IMR-90 (cell line): ENCODE measurements around the gene MYL11. TPM values are rescaled to one million over a fixed set of nuclear protein-coding genes. Genes with fewer than 3 reads are reported as not detected.

Experiments used
- ATAC-seq: fragments of 200-7000 bp; cut with Tn5 transposase; 2 replicates; pipeline ENCODE4 v1.9.1; 2020; ENCODE audit warnings: low read depth, mild to moderate bottlenecking, moderate library complexity
- BruUV-seq: library from RNA; stranded (reverse); fragments of 400-500 nt; replicated peaks from 2 replicates; lab custom pipeline; 2021; lab: Mats Ljungman, UMichigan
- CTCF ChIA-PET: fragments of 300-600 bp; formaldehyde crosslinking; extraction: SDS; loops from one replicate; lab custom pipeline; 2021; ENCODE audit warnings: antibody characterized with exemption; lab: Yijun Ruan, JAX
- POLR2A ChIA-PET: fragments of 300-600 bp; sonication (Branson Sonifier 250); formaldehyde crosslinking; loops from one replicate; lab custom pipeline; 2022; ENCODE audit warnings: antibody characterized with exemption; ENCODE audit not compliant: unreplicated experiment; lab: Charles Lee
- DNase-seq: peaks from one replicate; pipeline ENCODE4 v3.0.0; 2013
- H2AFZ ChIP-seq: replicated peaks from 2 replicates; pipeline ENCODE3; 2013; ENCODE audit warnings: low read length, mild to moderate bottlenecking; ENCODE audit not compliant: poor library complexity
- H2AK5ac ChIP-seq: 2 replicates; pipeline ENCODE4 v1.6.1; 2013; ENCODE audit warnings: low read depth, low read length, inconsistent platforms
- H2AK9ac ChIP-seq: replicated peaks from 2 replicates; pipeline ENCODE3; 2013; ENCODE audit warnings: mild to moderate bottlenecking, low read depth, low read length, moderate library complexity; ENCODE audit not compliant: poor library complexity
- H2BK120ac ChIP-seq: 2 replicates; pipeline ENCODE4 v1.6.1; 2013; ENCODE audit warnings: low read depth, low read length, inconsistent platforms
- H2BK15ac ChIP-seq: 3 replicates; pipeline ENCODE4 v1.6.1; 2013; ENCODE audit warnings: low read depth, low read length, inconsistent platforms
- H2BK20ac ChIP-seq: 2 replicates; pipeline ENCODE4 v1.6.1; 2013; ENCODE audit warnings: low read depth, mild to moderate bottlenecking, inconsistent platforms, low read length, moderate library complexity
- H2BK5ac ChIP-seq: 2 replicates; pipeline ENCODE4 v1.6.1; 2013; ENCODE audit warnings: mild to moderate bottlenecking, low read depth, low read length, inconsistent platforms; ENCODE audit not compliant: poor library complexity, severe bottlenecking
- H3K14ac ChIP-seq: replicated peaks from 2 replicates; pipeline ENCODE4 v1.6.1; 2013; ENCODE audit warnings: low read depth, low read length, inconsistent platforms
- H3K18ac ChIP-seq: 2 replicates; pipeline ENCODE4 v1.6.1; 2013; ENCODE audit warnings: low read depth, low read length, control low read depth
- H3K23ac ChIP-seq: 2 replicates; pipeline ENCODE4 v1.6.1; 2013; ENCODE audit warnings: low read depth, low read length, inconsistent platforms
- H3K27ac ChIP-seq: 2 replicates; pipeline ENCODE4 v1.5.1; 2013; ENCODE audit warnings: mild to moderate bottlenecking, control low read depth, low read length; ENCODE audit not compliant: insufficient read depth
- H3K27me3 ChIP-seq: 2 replicates; pipeline ENCODE4 v1.6.1; 2013; ENCODE audit warnings: low read length; ENCODE audit not compliant: control insufficient read depth, insufficient read depth
- H3K36me3 ChIP-seq: 2 replicates; pipeline ENCODE4 v1.6.1; 2013; ENCODE audit warnings: low read length, mixed read lengths; ENCODE audit not compliant: control insufficient read depth, insufficient read depth
- H3K4ac ChIP-seq: 2 replicates; pipeline ENCODE4 v1.6.1; 2013; ENCODE audit warnings: low read depth, low read length, inconsistent platforms
- H3K4me1 ChIP-seq: 2 replicates; pipeline ENCODE4 v1.6.1; 2013; ENCODE audit warnings: low read length, mixed read lengths; ENCODE audit not compliant: control insufficient read depth, insufficient read depth
- H3K4me2 ChIP-seq: 2 replicates; pipeline ENCODE4 v1.6.1; 2013; ENCODE audit warnings: low read depth, mild to moderate bottlenecking, control low read depth, low read length, moderate library complexity
- H3K4me3 ChIP-seq: 2 replicates; pipeline ENCODE4 v1.5.1; 2013; ENCODE audit warnings: low read depth, mild to moderate bottlenecking, control low read depth, low read length, moderate library complexity; ENCODE audit not compliant: insufficient read depth
- H3K56ac ChIP-seq: 2 replicates; pipeline ENCODE4 v1.6.1; 2013; ENCODE audit warnings: low read length, inconsistent platforms; ENCODE audit not compliant: insufficient read depth; ENCODE audit errors: extremely low read depth
- H3K79me1 ChIP-seq, 2 experiments: 2 replicates each; pipeline ENCODE4 v1.6.1; 2013; ENCODE audit warnings: low read length in 2 of 2, inconsistent platforms in 1 of 2, low read depth in 1 of 2
- H3K9ac ChIP-seq: 2 replicates; pipeline ENCODE4 v1.6.1; 2013; ENCODE audit warnings: low read depth, low read length, control low read depth
- H3K9me1 ChIP-seq: 2 replicates; pipeline ENCODE4 v1.6.1; 2013; ENCODE audit warnings: low read length, inconsistent platforms; ENCODE audit not compliant: insufficient read depth
- H3K9me3 ChIP-seq: 2 replicates; pipeline ENCODE4 v1.6.1; 2013; ENCODE audit warnings: low read length; ENCODE audit not compliant: control insufficient read depth, insufficient read depth
- H4K20me1 ChIP-seq: 2 replicates; pipeline ENCODE4 v1.6.1; 2013; ENCODE audit warnings: low read length, inconsistent platforms; ENCODE audit not compliant: insufficient read depth
- H4K5ac ChIP-seq: 2 replicates; pipeline ENCODE4 v1.6.1; 2013; ENCODE audit warnings: mild to moderate bottlenecking, low read depth, low read length, control low read depth
- H4K8ac ChIP-seq, 2 experiments: 2 replicates each; pipeline ENCODE4 v1.6.1; 2013; ENCODE audit warnings: low read depth in 2 of 2, low read length in 2 of 2, control low read depth in 1 of 2, inconsistent platforms in 1 of 2
- H4K91ac ChIP-seq: 2 replicates; pipeline ENCODE4 v1.6.1; 2013; ENCODE audit warnings: low read depth, low read length, inconsistent platforms; ENCODE audit not compliant: insufficient read depth
- BHLHE40 ChIP-seq: fragments of 150-350 bp; IDR thresholded peaks from 2 replicates; pipeline ENCODE4 v1.6.1; 2016; ENCODE audit warnings: mild to moderate bottlenecking, low read depth, low read length
- CHD1 ChIP-seq: IDR thresholded peaks from 2 replicates; pipeline ENCODE4 v1.6.1; 2012; ENCODE audit warnings: low read depth, low read length, improper control_type of control experiment
- FOS ChIP-seq: fragments of 150-350 bp; IDR thresholded peaks from 2 replicates; pipeline ENCODE4 v1.6.1; 2016; ENCODE audit warnings: low read depth, low read length
- MAFK ChIP-seq: IDR thresholded peaks from 2 replicates; pipeline ENCODE4 v1.6.1; 2012; ENCODE audit warnings: low read depth, low read length, improper control_type of control experiment
- MAZ ChIP-seq: IDR thresholded peaks from 2 replicates; pipeline ENCODE4 v1.6.1; 2012; ENCODE audit warnings: low read depth, mild to moderate bottlenecking, low read length, improper control_type of control experiment, moderate library complexity, borderline replicate concordance
- RAD21 ChIP-seq: IDR thresholded peaks from 2 replicates; pipeline ENCODE4 v1.6.1; 2012; ENCODE audit warnings: low read length, improper control_type of control experiment
- RFX5 ChIP-seq: IDR thresholded peaks from 2 replicates; pipeline ENCODE4 v1.8.0; 2012; ENCODE audit warnings: low read depth, mild to moderate bottlenecking, low read length, moderate library complexity
- WGBS, 2 experiments: methylation state at CpG; one replicate each; pipeline versions ENCODE4 v1.1.5 to v1.1.7; 2013; ENCODE audit warnings: missing lambda C conversion rate in 2 of 2; ENCODE audit not compliant: insufficient read length in 1 of 2; ENCODE audit errors: extremely low coverage in 2 of 2; 5-methylcytosine and 5-hydroxymethylcytosine counted together
- dilution Hi-C: fragments of 300-500 bp; cut with HindIII; formaldehyde crosslinking; loops from one replicate; pipeline ENCODE4 v1.14.3; 2018; ENCODE audit warnings: low sequenced_read_pairs; ENCODE audit not compliant: unreplicated experiment
- in situ Hi-C: fragments of 300-500 bp; cut with MboI; formaldehyde crosslinking; loops from 3 replicates; pipeline ENCODE4 v1.14.3; 2019; ENCODE audit warnings: low sequenced_read_pairs, inconsistent platforms, mixed read lengths
- intact Hi-C: fragments of 100-400 bp; cut with micrococcal nuclease; formaldehyde crosslinking; loops from 2 replicates; pipeline ENCODE4 v1.10.0; 2022
- polyA plus RNA-seq, 3 experiments: library from polyadenylated mRNA; depleted of rRNA; stranded (reverse); fragments of >200 nt; gene quantifications; 2 replicates each; pipeline ENCODE4 v1.2.3, GENCODE V29; 2012; ENCODE audit warnings: low replicate concordance in 1 of 3
- total RNA-seq: library from RNA; depleted of rRNA; stranded (reverse); fragments of >200 nt; gene quantifications from 2 replicates; pipeline ENCODE4 v1.2.3, GENCODE V29; 2012
- TF ChIP-seq, protein P1 (sequence below): fragments of 150-350 bp; IDR thresholded peaks from 2 replicates; pipeline ENCODE4 v1.6.1; 2017; ENCODE audit warnings: mild to moderate bottlenecking, antibody characterized with exemption, low read length, low read depth
- TF ChIP-seq, protein P2 (sequence below): conservative IDR thresholded peaks from 2 replicates; pipeline ENCODE4 v1.5.1; 2012; ENCODE audit warnings: mild to moderate bottlenecking, low read depth, low read length, improper control_type of control experiment

Gene MYL11
- total and polyA plus RNA-seq, 2 of the 4 experiments (the other 2 are of a cell fraction) = 1.1 TPM; not detected in 1

DNA sequence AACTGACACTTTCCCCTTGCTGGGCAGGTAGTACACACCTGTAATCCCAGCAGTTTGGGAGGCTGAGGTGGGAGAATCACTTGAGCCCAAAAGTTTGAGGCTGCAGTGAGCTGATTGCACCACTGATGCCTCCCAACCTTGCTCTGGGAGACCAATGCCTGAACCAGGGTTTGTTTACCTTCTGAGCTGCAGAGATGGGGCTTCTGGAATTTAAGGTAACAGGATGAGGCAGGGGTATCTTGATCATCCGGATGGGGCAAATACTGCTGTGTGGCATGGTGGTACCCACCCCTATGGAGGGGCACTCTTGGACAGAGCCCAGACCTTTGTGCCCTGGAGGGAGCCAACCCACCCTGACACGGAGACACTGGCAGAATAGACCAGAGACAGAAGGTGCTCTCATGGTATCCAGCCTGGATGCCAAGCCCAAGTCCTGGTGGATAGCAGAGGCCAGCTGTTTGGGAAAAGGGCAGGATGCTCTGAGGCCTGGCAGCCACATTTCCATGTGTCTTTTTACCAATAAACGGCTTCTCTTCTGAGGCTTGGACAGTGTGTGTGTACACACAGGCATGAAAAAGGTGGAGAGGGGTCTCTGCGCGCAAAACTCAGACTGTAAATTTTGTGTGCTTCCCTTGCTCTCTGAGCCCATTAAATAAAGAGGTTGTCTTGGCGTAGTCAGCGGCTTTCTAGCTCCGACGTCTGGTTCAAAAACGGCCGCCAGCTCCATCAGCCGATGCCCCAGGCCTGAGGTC lies 25.0 kb downstream of the MYL11 start:
- Histone ChIP-seq H3K27ac (peak overlapping the region; percentile 92), H2AFZ (peak overlapping the region; percentile 92), H4K91ac (peak overlapping the region; percentile 86), H3K9ac (peak overlapping the region; percentile 78), H2AK5ac (peak overlapping the region; percentile 84), H3K9me1 (peaks cover 4% of the 10 kb centered on the region; the same call in 1 of the 2 replicates), H2BK15ac (peak overlapping the region; percentile 67; the same call in 1 of the 3 replicates), H3K79me1 (peaks cover 0 to 38% of the 10 kb centered on the region in 2 experiments; a peak in 3 of 4 replicates), H4K20me1 (no peaks in the 10 kb centered on the region), H3K4me3 (peak overlapping the region; percentile 68), H3K56ac (peak overlapping the region; percentile 95), H3K18ac (peak overlapping the region; percentile 34), H3K23ac (peak overlapping the region; percentile 95), H3K4me1 (peaks cover 6% of the 10 kb centered on the region; the same call in 1 of the 2 replicates), H2BK120ac (peak overlapping the region; percentile 81), H4K8ac (peak overlapping the region; percentile 78 to 95), H2AK9ac (peak overlapping the region; percentile 82), H3K14ac (peak overlapping the region; percentile 92), H3K9me3 (no peaks in the 10 kb centered on the region), H3K36me3 (peaks cover 12% of the 10 kb centered on the region; the same call in 1 of the 2 replicates), H2BK20ac (peak overlapping the region; percentile 24), H2BK5ac (peak overlapping the region; percentile 86), H4K5ac (peak overlapping the region; percentile 47), H3K4me2 (peak overlapping the region; percentile 74), H3K4ac (peak overlapping the region; percentile 92), H3K27me3 (no peaks in the 10 kb centered on the region)
- intact Hi-C loops (loop anchor here (10.0 kb wide), 1 partner anchor 305 kb away; the partner anchor contains the start of genes TBX6 and YPEL3), dilution Hi-C loops (no loop called here), in situ Hi-C loops (loop anchor here (10.0 to 25.0 kb wide), 2 partner anchors 212 to 325 kb away; partner anchors contain the start of genes BOLA2B, CORO1A, PPP4C and SLX1A)
- no peak for DNase-seq
- no peak for TF ChIP-seq MAFK
- no peak for TF ChIP-seq RFX5
- no peak for TF ChIP-seq MAZ
- no peak for TF ChIP-seq FOS
- TF ChIP-seq BHLHE40 = no peak
- TF ChIP-seq, protein P1, sequence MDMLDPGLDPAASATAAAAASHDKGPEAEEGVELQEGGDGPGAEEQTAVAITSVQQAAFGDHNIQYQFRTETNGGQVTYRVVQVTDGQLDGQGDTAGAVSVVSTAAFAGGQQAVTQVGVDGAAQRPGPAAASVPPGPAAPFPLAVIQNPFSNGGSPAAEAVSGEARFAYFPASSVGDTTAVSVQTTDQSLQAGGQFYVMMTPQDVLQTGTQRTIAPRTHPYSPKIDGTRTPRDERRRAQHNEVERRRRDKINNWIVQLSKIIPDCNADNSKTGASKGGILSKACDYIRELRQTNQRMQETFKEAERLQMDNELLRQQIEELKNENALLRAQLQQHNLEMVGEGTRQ = no peak
- TF ChIP-seq, protein P2, sequence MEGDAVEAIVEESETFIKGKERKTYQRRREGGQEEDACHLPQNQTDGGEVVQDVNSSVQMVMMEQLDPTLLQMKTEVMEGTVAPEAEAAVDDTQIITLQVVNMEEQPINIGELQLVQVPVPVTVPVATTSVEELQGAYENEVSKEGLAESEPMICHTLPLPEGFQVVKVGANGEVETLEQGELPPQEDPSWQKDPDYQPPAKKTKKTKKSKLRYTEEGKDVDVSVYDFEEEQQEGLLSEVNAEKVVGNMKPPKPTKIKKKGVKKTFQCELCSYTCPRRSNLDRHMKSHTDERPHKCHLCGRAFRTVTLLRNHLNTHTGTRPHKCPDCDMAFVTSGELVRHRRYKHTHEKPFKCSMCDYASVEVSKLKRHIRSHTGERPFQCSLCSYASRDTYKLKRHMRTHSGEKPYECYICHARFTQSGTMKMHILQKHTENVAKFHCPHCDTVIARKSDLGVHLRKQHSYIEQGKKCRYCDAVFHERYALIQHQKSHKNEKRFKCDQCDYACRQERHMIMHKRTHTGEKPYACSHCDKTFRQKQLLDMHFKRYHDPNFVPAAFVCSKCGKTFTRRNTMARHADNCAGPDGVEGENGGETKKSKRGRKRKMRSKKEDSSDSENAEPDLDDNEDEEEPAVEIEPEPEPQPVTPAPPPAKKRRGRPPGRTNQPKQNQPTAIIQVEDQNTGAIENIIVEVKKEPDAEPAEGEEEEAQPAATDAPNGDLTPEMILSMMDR = no peak
- no peak for TF ChIP-seq RAD21
- TF ChIP-seq CHD1 = no peak
- POLR2A ChIA-PET = interaction anchor here (0.7 kb wide), 1 partner anchor 29 kb away, joined by 3 read pairs; no protein-coding TSS in a partner anchor
- BruUV-seq = no TSS peak
- CTCF ChIA-PET = interaction anchor here (0.9 kb wide), 1 partner anchor 10 kb away, joined by 3 read pairs; no protein-coding TSS in a partner anchor
- ATAC-seq = no peak
- WGBS, 2 experiments = 13% methylated on average over 8 of the region's 12 CpGs; no CpG with 5 or more reads in 1 of the 2 experiments
